OCI-LY3 (cell line): Measurements from ENCODE around the gene LACTB.

ENCODE experiments used
- H2AFZ ChIP-seq: fragments of 200-600, 300-600 bp; shearing (Covaris generic); 2 replicates; pipeline ENCODE4 v1.6.0; 2014; ENCODE audit warnings: antibody characterized with exemption, low read depth, low read length
- H3K27ac ChIP-seq: fragments of 200-600, 300-600 bp; sonication (generic); 2 replicates; pipeline ENCODE4 v1.5.1; 2014; ENCODE audit warnings: mild to moderate bottlenecking, low read length, moderate library complexity, mixed read lengths
- H3K27me3 ChIP-seq: fragments of 200-600, 300-600 bp; sonication (generic); 2 replicates; pipeline ENCODE4 v1.6.1; 2014; ENCODE audit warnings: low read depth, low read length, mixed read lengths
- H3K36me3 ChIP-seq: fragments of 200-600, 300-600 bp; sonication (generic); replicated peaks from 2 replicates; pipeline ENCODE3; 2014; ENCODE audit warnings: low read depth, low read length, mixed read lengths
- H3K4me1 ChIP-seq: fragments of 300-600, 200-600 bp; sonication (generic); 2 replicates; pipeline ENCODE4 v1.6.1; 2014; ENCODE audit warnings: low read length, mixed read lengths
- H3K4me2 ChIP-seq: fragments of 200-600, 300-600 bp; sonication (generic); 2 replicates; pipeline ENCODE4 v1.6.1; 2014; ENCODE audit warnings: low read length, mixed read lengths
- H3K4me3 ChIP-seq: fragments of 300-600, 200-600 bp; sonication (generic); 2 replicates; pipeline ENCODE4 v1.5.1; 2014; ENCODE audit warnings: antibody characterized with exemption, mild to moderate bottlenecking, low read length, moderate library complexity
- H3K79me2 ChIP-seq: fragments of 300-600, 200-600 bp; shearing (Covaris generic); 2 replicates; pipeline ENCODE4 v1.6.1; 2014; ENCODE audit warnings: mild to moderate bottlenecking, low read length, mixed read lengths
- H3K9ac ChIP-seq: fragments of 300-600, 200-600 bp; shearing (Covaris generic); 2 replicates; pipeline ENCODE4 v1.6.0; 2014; ENCODE audit warnings: mild to moderate bottlenecking, low read length, moderate library complexity
- H3K9me3 ChIP-seq: fragments of 200-600, 300-600 bp; shearing (Covaris generic); 2 replicates; pipeline ENCODE4 v1.6.1; 2014; ENCODE audit warnings: low read length, mixed read lengths; ENCODE audit not compliant: insufficient read depth
- H4K20me1 ChIP-seq: fragments of 200-600, 300-600 bp; sonication (generic); 2 replicates; pipeline ENCODE4 v1.6.1; 2016; ENCODE audit warnings: low read length, mixed read lengths; ENCODE audit not compliant: insufficient read depth
- CTCF ChIP-seq: fragments of 200-600, 300-600 bp; sonication (generic); IDR thresholded peaks from 2 replicates; pipeline ENCODE4 v1.5.1; 2014; ENCODE audit warnings: antibody characterized with exemption, low read length, low read depth
- EZH2phosphoT487 ChIP-seq: fragments of 200-600 bp; shearing (Covaris generic); IDR thresholded peaks from 2 replicates; pipeline ENCODE4 v1.6.1; 2018; ENCODE audit warnings: antibody characterized with exemption, mixed run types, low read depth

LACTB gene

DNA sequence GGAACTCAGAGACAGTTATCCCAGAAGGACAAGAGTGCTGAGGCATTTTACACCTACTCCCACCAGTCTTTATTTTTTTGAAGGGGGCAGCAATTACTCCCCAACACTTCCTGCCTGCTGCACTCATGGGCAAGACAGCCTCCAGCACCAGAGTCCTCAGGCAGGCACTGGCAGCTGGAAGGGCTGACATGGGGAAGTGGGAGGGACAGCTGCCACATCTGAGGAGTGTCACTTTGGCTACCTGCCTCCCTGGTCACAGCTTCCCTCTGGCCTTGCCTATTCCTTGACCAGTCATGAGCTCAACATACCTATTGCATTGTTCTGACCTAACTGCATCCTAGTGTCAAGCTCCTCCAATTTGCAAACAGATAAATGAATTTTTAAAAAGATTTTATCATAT lies 10.2 kb upstream of the LACTB start:
- Histone ChIP-seq H2AFZ (peak overlapping the region; percentile 72; the same call in 1 of the 2 replicates), H3K9me3 (no peaks in the 10 kb centered on the region), H3K4me3 (no peak overlapping the region), H3K9ac (no peak overlapping the region), H3K27me3 (no peaks in the 10 kb centered on the region; the same call in 1 of the 2 replicates), H3K4me1 (no peaks in the 10 kb centered on the region), H4K20me1 (no peaks in the 10 kb centered on the region), H3K4me2 (no peak overlapping the region), H3K36me3 (no peaks in the 10 kb centered on the region), H3K79me2 (no peaks in the 10 kb centered on the region), H3K27ac (no peak overlapping the region)
- no peak for TF ChIP-seq CTCF
- TF ChIP-seq EZH2phosphoT487: no peak

- H3K4me2 ChIP-seq: no peak overlapping the region
- H3K4me3 ChIP-seq: no peak overlapping the region
- no peak overlapping the region for H3K9ac ChIP-seq
- no peaks in the 10 kb centered on the region for H3K4me1 ChIP-seq
- H3K27me3 ChIP-seq: no peaks in the 10 kb centered on the region; the same call in 1 of the 2 replicates
- no peaks in the 10 kb centered on the region for H3K36me3 ChIP-seq
- H4K20me1 ChIP-seq: no peaks in the 10 kb centered on the region
- H3K27ac ChIP-seq: no peak overlapping the region
- H3K9me3 ChIP-seq: no peaks in the 10 kb centered on the region
- no peaks in the 10 kb centered on the region for H3K79me2 ChIP-seq
- TF ChIP-seq EZH2phosphoT487: no peak
- TF ChIP-seq CTCF: no peak
- H2AFZ ChIP-seq: no peak overlapping the region
Measured at GRCh38 chr15:63112871-63113270, 8.8 kb upstream of the LACTB start.

GRCh38 chr15:63114465-63114864 lies 7.2 kb upstream of the LACTB start:
- Histone ChIP-seq H3K27ac (no peak overlapping the region), H3K4me1 (no peaks in the 10 kb centered on the region), H3K9ac (no peak overlapping the region), H2AFZ (no peak overlapping the region), H3K9me3 (peaks cover 6% of the 10 kb centered on the region), H4K20me1 (no peaks in the 10 kb centered on the region), H3K79me2 (no peaks in the 10 kb centered on the region), H3K4me2 (no peak overlapping the region), H3K27me3 (no peaks in the 10 kb centered on the region), H3K4me3 (no peak overlapping the region), H3K36me3 (no peaks in the 10 kb centered on the region)
- TF ChIP-seq CTCF (no peak), EZH2phosphoT487 (no peak)

GRCh38 chr15:63118854-63119253 lies 2.8 kb upstream of the LACTB start:
- no peak overlapping the region for H2AFZ ChIP-seq
- no peak overlapping the region for H3K9ac ChIP-seq
- no peak overlapping the region for H3K4me2 ChIP-seq
- peaks cover 6% of the 10 kb centered on the region for H3K4me1 ChIP-seq
- no peaks in the 10 kb centered on the region for H3K27me3 ChIP-seq
- no peaks in the 10 kb centered on the region for H4K20me1 ChIP-seq
- 0 out of 2 replicates have a peak, but pooled peaks cover 2% of the 10 kb centered on the region for H3K79me2 ChIP-seq
- no peaks in the 10 kb centered on the region for H3K36me3 ChIP-seq
- H3K4me3 ChIP-seq: no peak overlapping the region
- no peak overlapping the region for H3K27ac ChIP-seq
- H3K9me3 ChIP-seq: peaks cover 16% of the 10 kb centered on the region
- TF ChIP-seq CTCF (no peak), EZH2phosphoT487 (no peak)
